ENCODE measurements around the gene SYT13.

The SYT13 gene

DNA sequence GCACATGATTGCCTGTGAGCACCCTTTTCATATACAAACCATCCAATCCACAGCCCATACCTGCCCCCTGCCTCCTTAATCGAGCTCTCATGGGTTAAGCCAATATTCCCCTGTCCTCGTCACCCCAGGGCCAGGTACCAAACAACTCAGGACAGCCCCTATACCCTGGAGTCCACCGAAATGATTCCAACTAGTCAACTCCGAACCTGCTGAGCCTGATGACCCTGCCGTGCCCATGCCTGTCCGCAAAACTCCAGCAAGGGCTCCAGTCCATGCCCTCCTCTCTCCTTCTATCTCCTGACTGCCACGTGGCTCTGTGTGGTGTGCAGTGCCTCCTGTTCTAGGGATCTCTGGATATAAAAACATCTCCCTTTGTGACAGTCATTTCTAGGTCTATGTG is 35.5 kb upstream of the SYT13 start:
- H3K27me3 ChIP-seq (ENCODE audit: insufficient read depth, low read length): no peaks in the 10 kb centered on the region
- H4K20me1 ChIP-seq (ENCODE audit: insufficient read depth, low read length): no peaks in the 10 kb centered on the region
- no peak overlapping the region for H3K4me2 ChIP-seq (ENCODE audit: low read length)
- no peaks in the 10 kb centered on the region for H3K9me2 ChIP-seq (ENCODE audit: low read depth, low read length)
- no peaks in the 10 kb centered on the region for H3F3A ChIP-seq (ENCODE audit: insufficient read depth, low read length)
- no peak overlapping the region for H3K4me3 ChIP-seq (ENCODE audit: low read depth, low read length, poor library complexity, severe bottlenecking)
- no peaks in the 10 kb centered on the region for H3K9me3 ChIP-seq (ENCODE audit: low read length)
- no peak for TF ChIP-seq EZH2 (IDR thresholded peaks at IDR 0.05; ENCODE audit: borderline replicate concordance, low read length)
- TF ChIP-seq, protein P1, sequence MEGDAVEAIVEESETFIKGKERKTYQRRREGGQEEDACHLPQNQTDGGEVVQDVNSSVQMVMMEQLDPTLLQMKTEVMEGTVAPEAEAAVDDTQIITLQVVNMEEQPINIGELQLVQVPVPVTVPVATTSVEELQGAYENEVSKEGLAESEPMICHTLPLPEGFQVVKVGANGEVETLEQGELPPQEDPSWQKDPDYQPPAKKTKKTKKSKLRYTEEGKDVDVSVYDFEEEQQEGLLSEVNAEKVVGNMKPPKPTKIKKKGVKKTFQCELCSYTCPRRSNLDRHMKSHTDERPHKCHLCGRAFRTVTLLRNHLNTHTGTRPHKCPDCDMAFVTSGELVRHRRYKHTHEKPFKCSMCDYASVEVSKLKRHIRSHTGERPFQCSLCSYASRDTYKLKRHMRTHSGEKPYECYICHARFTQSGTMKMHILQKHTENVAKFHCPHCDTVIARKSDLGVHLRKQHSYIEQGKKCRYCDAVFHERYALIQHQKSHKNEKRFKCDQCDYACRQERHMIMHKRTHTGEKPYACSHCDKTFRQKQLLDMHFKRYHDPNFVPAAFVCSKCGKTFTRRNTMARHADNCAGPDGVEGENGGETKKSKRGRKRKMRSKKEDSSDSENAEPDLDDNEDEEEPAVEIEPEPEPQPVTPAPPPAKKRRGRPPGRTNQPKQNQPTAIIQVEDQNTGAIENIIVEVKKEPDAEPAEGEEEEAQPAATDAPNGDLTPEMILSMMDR (IDR thresholded peaks at IDR 0.05; ENCODE audit: low read length): no peak
- H2AFZ ChIP-seq (ENCODE audit: low read length): no peak overlapping the region
- no peak overlapping the region for H3K27ac ChIP-seq (ENCODE audit: low read depth, low read length, poor library complexity, severe bottlenecking)
- H3K9ac ChIP-seq (ENCODE audit: low read length): no peak overlapping the region
- no peaks in the 10 kb centered on the region for H3K36me3 ChIP-seq (ENCODE audit: insufficient read depth, low read length)
- no peaks in the 10 kb centered on the region for H3K79me2 ChIP-seq (ENCODE audit: insufficient read depth, low read length)
- H3K4me1 ChIP-seq (ENCODE audit: insufficient read depth, low read length, severe bottlenecking): no peaks in the 10 kb centered on the region

DNA sequence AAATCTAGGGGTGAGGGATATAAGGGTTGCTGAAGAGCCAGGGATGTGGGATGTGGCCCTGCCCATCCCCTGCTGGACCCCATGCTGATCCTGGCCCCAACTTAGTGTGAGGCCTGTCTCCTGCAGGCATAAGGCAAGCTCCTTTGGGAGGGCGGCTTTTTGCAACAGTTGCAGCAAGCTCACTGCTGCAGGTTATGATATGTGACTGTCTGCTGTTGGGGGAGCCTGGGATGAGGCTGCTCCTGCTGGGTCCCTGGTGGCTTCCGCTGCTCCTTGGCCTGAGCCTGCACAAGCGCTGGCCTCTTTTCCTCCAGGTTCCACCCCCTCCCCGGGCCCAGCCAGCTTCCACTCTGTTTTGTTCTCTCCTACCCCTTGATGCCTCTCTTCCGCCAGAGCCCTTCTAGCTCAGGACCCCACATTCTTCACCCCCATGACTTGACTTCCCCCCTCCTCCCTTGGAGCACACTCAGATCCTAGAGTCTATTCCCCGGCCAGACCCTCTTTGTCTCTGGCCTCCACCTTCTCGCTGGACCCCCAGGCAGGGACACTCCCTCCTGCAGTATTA is 35.0 kb upstream of the SYT13 start:
- Histone ChIP-seq H3K4me2 (ENCODE audit: low read length) (no peak overlapping the region), H3F3A (ENCODE audit: insufficient read depth, low read length) (no peaks in the 10 kb centered on the region)

DNA sequence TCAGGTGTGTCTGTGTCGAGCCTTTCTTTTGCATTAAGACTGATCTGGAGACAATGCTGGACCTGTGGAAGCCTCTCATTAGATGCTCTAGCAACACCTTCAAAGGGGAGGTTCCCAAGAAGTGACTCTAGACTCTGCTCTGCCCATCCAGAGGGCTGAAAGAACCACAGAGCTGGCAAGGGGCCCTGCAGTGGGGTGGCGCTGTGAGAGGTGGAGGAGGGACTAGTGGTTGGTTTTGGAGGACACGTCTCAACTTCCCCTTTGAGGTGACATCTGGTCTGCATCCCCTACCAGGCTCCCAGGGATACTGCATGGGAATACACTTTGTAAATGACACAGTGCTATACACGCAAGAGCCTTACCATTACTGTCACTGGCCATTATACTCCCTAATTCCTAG is 34.2 kb upstream of the SYT13 start:
- Histone ChIP-seq H4K20me1 (ENCODE audit: insufficient read depth, low read length) (no peaks in the 10 kb centered on the region), H3K9me2 (ENCODE audit: low read depth, low read length) (no peaks in the 10 kb centered on the region), H3K9me3 (ENCODE audit: low read length) (no peaks in the 10 kb centered on the region), H3K36me3 (ENCODE audit: insufficient read depth, low read length) (no peaks in the 10 kb centered on the region), H3K27me3 (ENCODE audit: insufficient read depth, low read length) (no peaks in the 10 kb centered on the region), H3K4me1 (ENCODE audit: insufficient read depth, low read length, severe bottlenecking) (no peaks in the 10 kb centered on the region), H3K9ac (ENCODE audit: low read length) (no peak overlapping the region), H3K4me3 (ENCODE audit: low read depth, low read length, poor library complexity, severe bottlenecking) (no peak overlapping the region), H3K27ac (ENCODE audit: low read depth, low read length, poor library complexity, severe bottlenecking) (no peak overlapping the region), H2AFZ (ENCODE audit: low read length) (no peak overlapping the region), H3K79me2 (ENCODE audit: insufficient read depth, low read length) (no peaks in the 10 kb centered on the region), H3F3A (ENCODE audit: insufficient read depth, low read length) (no peaks in the 10 kb centered on the region), H3K4me2 (ENCODE audit: low read length) (no peak overlapping the region)
- TF ChIP-seq, protein P1 (IDR thresholded peaks at IDR 0.05; ENCODE audit: low read length): no peak
- no peak for TF ChIP-seq EZH2 (IDR thresholded peaks at IDR 0.05; ENCODE audit: borderline replicate concordance, low read length)

More for the DNA sequence above, 35.0 kb upstream of the SYT13 start:
- Histone ChIP-seq H3K36me3 (ENCODE audit: insufficient read depth, low read length) (no peaks in the 10 kb centered on the region), H3K4me3 (ENCODE audit: low read depth, low read length, poor library complexity, severe bottlenecking) (no peak overlapping the region), H3K79me2 (ENCODE audit: insufficient read depth, low read length) (no peaks in the 10 kb centered on the region), H3K4me1 (ENCODE audit: insufficient read depth, low read length, severe bottlenecking) (no peaks in the 10 kb centered on the region), H3K27me3 (ENCODE audit: insufficient read depth, low read length) (no peaks in the 10 kb centered on the region), H3K9me3 (ENCODE audit: low read length) (no peaks in the 10 kb centered on the region), H3K9ac (ENCODE audit: low read length) (no peak overlapping the region), H3K27ac (ENCODE audit: low read depth, low read length, poor library complexity, severe bottlenecking) (no peak overlapping the region), H4K20me1 (ENCODE audit: insufficient read depth, low read length) (no peaks in the 10 kb centered on the region), H2AFZ (ENCODE audit: low read length) (no peak overlapping the region), H3K9me2 (ENCODE audit: low read depth, low read length) (no peaks in the 10 kb centered on the region)
- no peak for TF ChIP-seq EZH2 (IDR thresholded peaks at IDR 0.05; ENCODE audit: borderline replicate concordance, low read length)
- TF ChIP-seq, protein P1 (IDR thresholded peaks at IDR 0.05; ENCODE audit: low read length): no peak

Data from OCI-LY1 (cell line).